Left ventricle myocardium superior (tissue), 1 donor: ENCODE measurements around the gene SCUBE3. TPM values are rescaled to one million over a fixed set of nuclear protein-coding genes. Genes with fewer than 3 reads are reported as not detected.

Source experiments
- ATAC-seq: fragments of 200-7000 bp; cut with Tn5 transposase; one replicate; pipeline ENCODE4 v1.9.1; 2020; ENCODE audit warnings: mild to moderate bottlenecking, moderate library complexity
- DNase-seq: peaks from one replicate; pipeline ENCODE4 v3.0.0-alpha.2; 2020
- intact Hi-C: fragments of 100-400 bp; cut with micrococcal nuclease; formaldehyde crosslinking; loops from one replicate; pipeline ENCODE4 v1.11.0; 2022
- total RNA-seq: library from RNA; stranded (reverse); fragmentation: NEBNext Ultra II Directional; extraction: Animal tissue kit (Norgen Biotek cat#: 25700); gene quantifications from one replicate; pipeline ENCODE4 v1.2.1, GENCODE V29; 2021
- donor health status: DM: no; HTN: yes; CAD: no; lungs with severe emphysema.

SCUBE3 gene
- total RNA-seq, 1 donor from 2014 or later: 3.5 TPM

GRCh38 chr6:35179901-35180535 lies 33.7 kb upstream of the SCUBE3 start:
- no peak for ATAC-seq
- DNase-seq: no peak
- intact Hi-C loops: no loop called here

- ATAC-seq: peak; percentile 47
- DNase-seq: no peak
- intact Hi-C loops: no loop called here
These were observed 32.3 kb upstream of the SCUBE3 start for GRCh38 chr6:35181308-35181932.

GRCh38 chr6:35181933-35182612 lies 31.7 kb upstream of the SCUBE3 start:
- intact Hi-C loops: no loop called here
- DNase-seq (peak; percentile 72), ATAC-seq (peak; percentile 52)

- intact Hi-C loops: no loop called here
- DNase-seq (no peak), ATAC-seq (peak; percentile 44)
These were observed 30.5 kb upstream of the SCUBE3 start for GRCh38 chr6:35183281-35183680.

GRCh38 chr6:35183935-35184334 lies 29.8 kb upstream of the SCUBE3 start:
- DNase-seq: no peak
- intact Hi-C loops: no loop called here

GRCh38 chr6:35184580-35185301 lies 29.0 kb upstream of the SCUBE3 start:
- intact Hi-C loops: no loop called here
- no peak for ATAC-seq
- no peak for DNase-seq

More at GRCh38 chr6:35183935-35184334, 29.8 kb upstream of the SCUBE3 start:
- no peak for ATAC-seq

- intact Hi-C loops: no loop called here
- peak; percentile 80 for DNase-seq
- ATAC-seq: peak; percentile 81
These were observed 28.5 kb upstream of the SCUBE3 start for GRCh38 chr6:35185302-35185681.

- ATAC-seq: no peak
- no peak for DNase-seq
- intact Hi-C loops: no loop called here
These were observed 27.8 kb upstream of the SCUBE3 start for GRCh38 chr6:35185971-35186370.

- ATAC-seq: no peak
- no peak for DNase-seq
- intact Hi-C loops: no loop called here
These were observed 27.2 kb upstream of the SCUBE3 start for GRCh38 chr6:35186571-35186970.

- intact Hi-C loops: no loop called here
- no peak for ATAC-seq
- no peak for DNase-seq
These were observed 24.9 kb upstream of the SCUBE3 start for GRCh38 chr6:35188886-35189285.

- intact Hi-C loops: no loop called here
- ATAC-seq (no peak), DNase-seq (no peak)
These were observed 23.4 kb upstream of the SCUBE3 start for GRCh38 chr6:35190306-35190705.

- no peak for ATAC-seq
- DNase-seq: no peak
- intact Hi-C loops: no loop called here
These were observed 21.9 kb upstream of the SCUBE3 start for GRCh38 chr6:35191889-35192288.

- DNase-seq: no peak
- ATAC-seq: no peak
- intact Hi-C loops: no loop called here
These were observed 21.4 kb upstream of the SCUBE3 start for GRCh38 chr6:35192301-35192860.

GRCh38 chr6:35194390-35194789 lies 19.4 kb upstream of the SCUBE3 start:
- DNase-seq (no peak), ATAC-seq (no peak)
- intact Hi-C loops: no loop called here

- no peak for ATAC-seq
- intact Hi-C loops: no loop called here
- DNase-seq: no peak
These were observed 18.5 kb upstream of the SCUBE3 start for GRCh38 chr6:35195120-35195780.

GRCh38 chr6:35197196-35197595 lies 16.6 kb upstream of the SCUBE3 start:
- ATAC-seq (no peak), DNase-seq (no peak)
- intact Hi-C loops: no loop called here

GRCh38 chr6:35199866-35200265 lies 13.9 kb upstream of the SCUBE3 start:
- DNase-seq (no peak), ATAC-seq (no peak)
- intact Hi-C loops: no loop called here

GRCh38 chr6:35202066-35202546 lies 11.7 kb upstream of the SCUBE3 start:
- ATAC-seq: peak; percentile 80
- intact Hi-C loops: no loop called here
- DNase-seq: peak; percentile 56

- intact Hi-C loops: no loop called here
- ATAC-seq (no peak), DNase-seq (no peak)
These were observed 10.5 kb upstream of the SCUBE3 start for GRCh38 chr6:35203152-35203670.
